NCI-H526 (cell line): Measurements from ENCODE around the gene EPHA7.

Source experiments
- DNase-seq, 2 experiments: peaks; one replicate each; lab custom pipeline; 2025; lab: John Stamatoyannopoulos, UW

Gene EPHA7

GRCh38 chr6:93393554-93394074 lies 25.7 kb downstream of the EPHA7 start:
- no peak for DNase-seq

GRCh38 chr6:93392797-93393196 lies 26.6 kb downstream of the EPHA7 start:
- DNase-seq: no peak

GRCh38 chr6:93391965-93392364 lies 27.4 kb downstream of the EPHA7 start:
- DNase-seq: no peak

GRCh38 chr6:93389192-93389591 lies 30.2 kb downstream of the EPHA7 start:
- DNase-seq: no peak

GRCh38 chr6:93388070-93388469 lies 31.3 kb downstream of the EPHA7 start:
- no peak for DNase-seq

- DNase-seq: no peak
Observed at GRCh38 chr6:93376026-93376540, 43.3 kb downstream of the EPHA7 start.

- DNase-seq: no peak
Observed at GRCh38 chr6:93373445-93373844, 45.9 kb downstream of the EPHA7 start.

GRCh38 chr6:93371756-93372155 lies 47.6 kb downstream of the EPHA7 start:
- no peak for DNase-seq

- DNase-seq: no peak
Observed at GRCh38 chr6:93369586-93370134, 49.7 kb downstream of the EPHA7 start.

GRCh38 chr6:93366506-93366905 lies 52.9 kb downstream of the EPHA7 start:
- DNase-seq: no peak

GRCh38 chr6:93365445-93365844 lies 53.9 kb downstream of the EPHA7 start:
- DNase-seq: no peak

- DNase-seq: no peak
Observed at GRCh38 chr6:93358435-93358834, 60.9 kb downstream of the EPHA7 start.

GRCh38 chr6:93352604-93353003 lies 66.8 kb downstream of the EPHA7 start:
- no peak for DNase-seq

- DNase-seq: no peak
Observed at GRCh38 chr6:93351222-93351621, 68.1 kb downstream of the EPHA7 start.

GRCh38 chr6:93350774-93351173 lies 68.6 kb downstream of the EPHA7 start:
- no peak for DNase-seq

- no peak for DNase-seq
Observed at GRCh38 chr6:93344333-93344835, 75.0 kb downstream of the EPHA7 start.

- no peak for DNase-seq
Observed at GRCh38 chr6:93343476-93343875, 75.9 kb downstream of the EPHA7 start.

GRCh38 chr6:93341900-93342613 lies 77.3 kb downstream of the EPHA7 start:
- peak; percentile 75 to 81 for DNase-seq

- DNase-seq: no peak
Observed at GRCh38 chr6:93337772-93338394, 81.5 kb downstream of the EPHA7 start.

GRCh38 chr6:93337014-93337413 lies 82.3 kb downstream of the EPHA7 start:
- no peak for DNase-seq

- DNase-seq: no peak
Observed at GRCh38 chr6:93329301-93330000, 89.9 kb downstream of the EPHA7 start.

- no peak for DNase-seq
Observed at GRCh38 chr6:93327857-93328256, 91.5 kb downstream of the EPHA7 start.
